ENCODE results near the gene TMEM127.

DNA sequence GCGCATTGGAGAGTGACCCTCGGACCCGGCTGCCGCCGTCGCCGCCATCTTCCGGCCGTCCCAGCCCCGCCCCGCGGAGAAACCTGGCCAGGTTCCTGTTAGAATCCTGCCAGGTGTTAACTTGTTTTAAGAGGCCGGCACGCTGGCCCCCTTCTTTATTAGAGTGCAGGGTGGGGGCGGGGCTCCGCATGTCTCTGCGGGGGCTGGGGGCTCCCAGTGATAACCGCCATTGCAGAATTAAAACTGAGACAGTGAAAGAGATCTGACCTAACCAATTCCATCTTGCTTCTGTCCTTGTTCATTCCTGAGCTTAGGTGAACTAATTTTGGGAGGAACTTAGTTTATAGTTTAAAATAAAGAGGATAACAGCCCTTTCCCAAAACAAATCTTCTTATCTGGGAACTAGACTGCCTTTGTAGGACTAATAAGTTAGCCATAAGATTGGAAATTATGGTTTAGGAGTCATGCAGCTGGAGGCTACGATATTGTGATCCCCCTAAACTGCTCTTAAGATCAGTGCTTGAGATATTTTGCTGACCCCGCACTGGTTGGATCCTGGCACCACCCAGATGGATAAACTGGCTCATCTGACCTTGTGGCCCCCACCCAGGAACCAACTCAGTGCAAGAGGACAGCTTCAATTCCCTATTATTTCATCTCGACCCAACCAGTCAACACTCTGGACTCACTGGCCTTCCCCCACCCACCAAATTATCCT is 56.6 kb downstream of the TMEM127 start:
- TF ChIP-seq CTCF (IDR thresholded peaks at IDR 0.05) (no peak), POLR2A (IDR thresholded peaks at IDR 0.05) (no peak)
